Raji (cell line): ENCODE data around the gene PACRG.

Source experiments
- POLR2A ChIP-seq: IDR thresholded peaks from 2 replicates; pipeline ENCODE4 v1.6.1; 2011; ENCODE audit warnings: low read depth, low read length, control low read depth; ENCODE audit not compliant: insufficient read depth

The PACRG gene

DNA sequence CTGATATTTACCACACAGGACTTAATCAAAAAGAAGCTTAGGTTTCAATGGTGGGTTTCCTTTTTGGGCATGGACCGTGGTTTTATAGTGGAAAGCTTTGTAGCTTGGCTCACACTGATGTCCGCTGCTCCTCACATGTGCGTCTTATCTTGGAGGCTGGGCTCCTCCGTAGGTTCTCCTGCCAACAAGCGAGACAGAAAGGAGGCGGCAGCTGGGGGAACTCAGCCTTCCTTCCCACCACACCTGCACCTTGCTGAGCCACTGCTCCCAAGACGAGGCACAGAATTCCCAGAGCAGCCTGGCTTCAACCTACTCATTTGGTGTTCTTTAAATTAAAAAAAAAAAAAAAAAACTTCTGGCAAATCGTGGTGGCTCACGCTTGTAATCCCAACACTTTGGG, 451.3 kb downstream of the PACRG start:
- no peak for TF ChIP-seq POLR2A

GRCh38 chr6:163179721-163180120, 451.9 kb downstream of the PACRG start:
- no peak for TF ChIP-seq POLR2A

DNA sequence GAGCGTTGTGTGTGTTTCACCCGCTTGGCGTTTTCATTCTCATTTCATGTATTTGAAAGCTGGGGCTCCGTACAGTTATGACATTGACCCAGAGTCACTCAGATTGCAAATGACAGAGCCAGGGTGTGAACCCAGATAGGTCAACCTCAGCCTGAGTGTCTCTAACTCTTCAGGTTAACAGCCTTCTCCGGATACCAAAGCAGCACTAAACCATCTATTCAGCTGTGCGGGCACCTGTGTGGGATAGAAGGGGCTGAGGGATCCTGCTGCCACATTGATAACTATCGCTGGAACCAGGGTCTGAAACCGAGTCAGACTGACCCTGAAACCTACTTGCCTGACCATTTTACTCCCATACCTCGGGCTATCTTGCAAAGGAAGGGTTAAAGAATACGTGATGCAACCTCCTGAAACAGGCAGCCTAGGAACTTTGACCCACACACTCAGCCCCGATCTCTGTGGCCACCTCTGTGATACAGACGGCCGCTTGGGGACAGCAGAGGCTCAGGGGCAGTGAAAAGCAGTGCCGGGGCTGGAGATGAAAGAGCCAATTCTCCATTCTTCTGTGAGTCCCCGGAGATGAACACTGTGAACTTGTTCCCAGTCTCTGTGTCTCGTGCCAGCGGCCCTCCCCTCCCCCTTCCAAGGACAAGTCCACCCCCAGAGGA, 453.2 kb downstream of the PACRG start:
- no peak for TF ChIP-seq POLR2A

GRCh38 chr6:163181666-163182180, 453.9 kb downstream of the PACRG start:
- TF ChIP-seq POLR2A = no peak

DNA sequence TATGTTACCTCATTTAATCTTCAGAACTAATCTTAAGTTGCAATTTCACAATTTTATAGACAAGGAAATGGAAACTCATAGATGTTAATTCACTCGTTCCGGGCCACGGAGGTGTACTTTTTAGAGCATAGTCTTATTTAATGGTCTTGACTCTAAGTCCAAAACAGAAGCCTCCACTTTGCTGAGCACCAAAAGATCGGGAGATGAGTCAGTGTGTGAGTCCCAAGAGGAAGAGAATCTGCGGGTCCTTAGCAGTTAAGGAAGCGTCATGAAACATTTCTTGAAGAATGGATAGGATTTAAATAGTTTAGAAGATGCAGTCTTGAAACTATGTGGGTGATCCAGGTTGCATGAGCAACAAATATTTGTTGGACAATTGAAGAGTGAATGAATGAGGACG, 454.9 kb downstream of the PACRG start:
- no peak for TF ChIP-seq POLR2A

DNA sequence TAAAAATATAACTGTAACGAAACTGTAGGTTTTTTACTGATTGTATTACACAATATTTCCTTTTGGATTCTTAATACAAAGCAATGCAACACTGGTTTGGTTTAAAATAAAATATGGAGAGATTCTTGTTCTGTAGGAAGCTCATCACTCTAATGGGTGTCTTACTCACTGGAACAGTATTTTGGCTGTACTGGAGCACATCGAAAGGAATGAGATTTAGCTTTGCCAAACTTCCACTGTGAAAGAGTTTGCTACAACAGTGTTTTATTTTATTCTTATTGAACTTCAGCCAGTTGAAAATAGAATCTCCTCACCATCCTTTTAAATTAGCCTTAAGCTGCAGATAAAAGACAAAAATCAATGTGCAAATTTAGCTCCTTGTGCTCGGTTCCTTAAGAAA, 456.0 kb downstream of the PACRG start:
- TF ChIP-seq POLR2A = no peak

DNA sequence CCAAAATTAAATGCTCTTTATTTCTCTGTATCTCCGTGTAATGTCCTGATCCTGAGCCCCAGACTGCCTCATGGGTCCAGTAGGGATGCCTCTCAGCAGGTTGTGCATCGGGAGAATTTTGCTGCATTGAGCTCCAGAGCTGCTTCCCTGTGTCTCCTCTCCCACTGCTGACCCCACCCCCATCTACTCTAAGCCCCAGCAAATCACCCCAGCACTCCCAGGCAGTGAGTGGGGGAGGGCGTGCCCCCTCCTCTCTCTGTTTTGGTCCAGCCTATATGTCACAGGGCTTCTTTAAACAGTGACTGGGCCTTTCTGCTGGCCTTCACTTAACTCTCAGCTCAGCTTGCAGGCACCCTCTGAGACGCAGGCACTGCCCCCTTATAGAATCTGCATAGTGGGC, 458.0 kb downstream of the PACRG start:
- TF ChIP-seq POLR2A = no peak

GRCh38 chr6:163186527-163186926, 458.8 kb downstream of the PACRG start:
- TF ChIP-seq POLR2A = no peak

DNA sequence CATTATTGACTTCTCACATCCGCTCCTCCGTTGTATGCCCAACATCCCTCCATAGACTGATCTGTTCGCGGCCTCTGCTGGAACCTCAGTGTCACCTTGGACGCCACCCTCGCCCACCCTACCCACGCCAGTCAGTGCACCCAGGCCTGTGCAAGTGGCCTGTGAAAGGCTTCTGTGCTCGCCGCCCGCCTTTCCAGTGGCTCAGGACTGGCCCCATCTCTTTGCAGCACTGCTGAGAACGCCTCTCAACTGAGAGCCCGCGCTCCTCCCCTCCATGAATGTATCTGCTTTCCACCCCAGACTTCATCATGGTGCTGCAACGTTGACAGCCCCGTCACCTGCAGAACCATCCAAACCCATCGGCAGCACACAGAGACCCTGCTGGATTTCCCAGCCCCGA, 459.4 kb downstream of the PACRG start:
- TF ChIP-seq POLR2A = no peak

- TF ChIP-seq POLR2A = no peak
Observed at GRCh38 chr6:163187606-163188005, 459.8 kb downstream of the PACRG start.

GRCh38 chr6:163188746-163189145, 461.0 kb downstream of the PACRG start:
- TF ChIP-seq POLR2A = no peak

DNA sequence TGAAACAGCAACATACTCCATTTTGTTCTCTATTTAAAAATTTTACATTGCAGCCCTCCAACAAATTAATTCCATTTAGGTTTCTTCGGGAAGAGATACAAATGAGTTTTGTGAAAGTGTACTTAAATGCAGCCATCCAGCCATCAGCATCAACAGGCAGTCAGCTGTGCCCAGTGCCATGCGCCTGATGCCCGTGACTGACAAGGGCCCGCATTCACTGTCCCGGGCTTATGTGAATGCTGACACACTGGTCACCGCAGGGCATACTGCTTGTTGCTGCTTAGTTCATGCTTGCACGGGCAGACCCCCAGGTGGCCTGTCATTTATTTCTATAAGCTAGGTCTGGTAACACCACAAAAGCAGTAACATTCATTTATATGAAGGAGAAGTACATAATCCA, 461.8 kb downstream of the PACRG start:
- no peak for TF ChIP-seq POLR2A

DNA sequence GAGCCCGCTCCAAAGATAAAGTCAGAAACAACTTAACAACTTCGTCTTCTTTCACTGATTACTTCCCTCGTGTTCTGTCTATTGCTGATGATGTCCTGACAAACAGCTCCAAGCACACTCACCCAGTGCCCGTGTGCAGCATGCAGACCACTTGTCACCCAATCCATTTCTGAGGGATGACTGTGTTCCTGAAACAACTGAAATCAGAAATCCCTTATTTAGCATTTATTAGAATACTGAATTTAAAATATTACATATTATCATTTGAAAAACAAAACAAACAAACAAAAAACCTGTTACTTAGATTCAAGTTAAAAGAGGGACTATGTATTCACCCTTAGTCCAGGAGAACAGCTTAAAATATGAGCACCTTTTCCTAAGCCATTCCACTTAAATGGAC, 463.0 kb downstream of the PACRG start:
- no peak for TF ChIP-seq POLR2A

DNA sequence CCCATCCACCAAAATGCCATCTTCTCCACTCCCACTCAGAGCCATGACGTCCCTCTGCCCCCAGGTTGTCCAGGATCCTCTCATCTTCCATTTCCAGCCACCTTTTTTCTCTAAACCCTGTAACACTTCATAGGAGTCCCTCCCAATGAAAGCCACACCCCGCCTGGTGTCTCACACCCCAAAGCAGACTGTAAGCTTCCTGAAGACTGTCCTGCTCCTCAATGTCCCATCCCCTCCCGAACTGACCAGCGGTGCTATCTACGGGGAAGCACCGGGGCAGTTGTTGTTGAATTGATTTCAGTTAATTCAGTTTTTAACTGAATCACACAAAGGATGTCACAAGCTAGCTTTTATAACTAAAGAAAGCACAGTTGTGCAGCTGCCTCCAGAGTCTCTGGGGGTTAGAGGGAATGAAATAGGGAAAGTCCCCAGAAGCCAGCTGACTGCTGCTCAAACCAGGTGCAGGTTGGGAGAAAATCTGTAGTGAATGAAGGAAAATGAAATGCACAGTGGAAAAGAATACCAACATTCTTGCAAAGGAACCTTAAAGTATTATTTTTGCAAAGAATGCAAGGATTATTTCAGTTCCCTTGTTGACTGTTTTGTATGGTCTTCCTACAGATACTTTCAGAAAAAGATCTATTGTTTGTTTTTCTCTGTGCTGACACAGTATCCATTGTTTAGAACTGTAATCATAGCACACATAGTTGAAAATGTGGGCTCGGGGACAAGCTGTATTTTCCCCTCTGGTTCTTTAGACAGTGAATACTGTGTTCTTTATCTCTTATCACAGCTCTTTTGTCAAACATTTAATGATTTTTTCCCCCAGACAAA, 464.1 kb downstream of the PACRG start:
- TF ChIP-seq POLR2A = no peak

DNA sequence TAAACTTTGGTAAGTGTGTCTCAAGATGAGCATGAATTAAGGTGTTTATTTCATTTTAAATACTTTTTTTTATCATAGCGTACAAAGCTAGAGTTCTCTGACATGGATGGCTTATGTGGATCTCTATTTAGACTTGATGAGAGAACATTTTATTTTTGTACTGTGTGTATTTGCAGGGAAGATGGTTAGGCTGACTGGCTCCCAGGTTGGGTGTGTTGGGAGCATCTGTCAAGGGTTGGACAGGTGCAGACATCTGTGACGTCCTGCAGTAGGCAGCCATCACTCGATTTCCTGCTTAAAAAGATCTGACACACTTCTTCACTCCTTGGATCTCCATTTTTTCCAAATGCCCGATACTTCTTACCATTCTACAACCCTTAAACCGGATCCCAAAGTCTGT, 464.8 kb downstream of the PACRG start:
- TF ChIP-seq POLR2A = no peak

DNA sequence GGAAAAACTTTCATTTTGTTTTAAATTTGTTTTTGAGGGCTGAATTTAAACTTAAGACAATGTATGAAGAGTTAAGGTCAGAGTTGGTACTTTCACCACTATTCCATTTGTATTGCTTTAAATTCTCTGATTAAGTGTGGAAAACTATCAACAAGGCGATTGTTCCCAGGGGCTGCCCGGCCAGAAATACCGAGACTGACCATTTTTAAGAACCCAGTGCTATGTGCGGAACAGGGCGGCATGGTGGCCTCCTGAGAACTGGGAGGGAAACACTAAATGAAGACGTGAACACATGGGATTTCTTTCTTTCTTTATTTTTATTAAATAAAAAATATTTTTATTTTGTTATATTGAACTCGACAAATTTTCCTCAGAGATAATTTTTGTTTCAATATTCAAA, 465.6 kb downstream of the PACRG start:
- no peak for TF ChIP-seq POLR2A
